WTC11 (cell line): ENCODE results near the gene TATDN2. TPM values are rescaled to one million over a fixed set of nuclear protein-coding genes. Genes with fewer than 3 reads are reported as not detected.

Experiments used
- ATAC-seq: fragments of 200-7000 bp; cut with Tn5 transposase; 2 replicates; pipeline ENCODE4 v1.10.0; 2021; ENCODE audit warnings: mild to moderate bottlenecking, moderate library complexity
- CTCF ChIA-PET: fragments of 300-600 bp; sonication (Branson Sonifier 250); formaldehyde crosslinking; loops from one replicate; lab custom pipeline; 2021; ENCODE audit warnings: antibody characterized with exemption; lab: Charles Lee
- POLR2A ChIA-PET: fragments of 350-600 bp; sonication (Branson Sonifier 250); formaldehyde crosslinking; loops from one replicate; lab custom pipeline; 2021; ENCODE audit warnings: antibody characterized with exemption; lab: Charles Lee
- DNase-seq: peaks from one replicate; pipeline ENCODE4 v3.0.0; 2021; ENCODE audit warnings: low spot score
- H3K27ac Mint-ChIP-seq: 2 replicates; pipeline ENCODE4 v1.8.0; 2021; ENCODE audit warnings: mixed read lengths
- H3K27me3 Mint-ChIP-seq: 2 replicates; pipeline ENCODE4 v1.8.0; 2021; ENCODE audit warnings: low read depth, mild to moderate bottlenecking, moderate library complexity, mixed read lengths
- H3K36me3 Mint-ChIP-seq: 2 replicates; pipeline ENCODE4 v1.8.0; 2021; ENCODE audit warnings: mixed read lengths
- H3K4me1 Mint-ChIP-seq: 2 replicates; pipeline ENCODE4 v1.8.0; 2022; ENCODE audit warnings: mixed read lengths
- H3K4me3 Mint-ChIP-seq: 2 replicates; pipeline ENCODE4 v1.8.0; 2021; ENCODE audit warnings: mild to moderate bottlenecking, moderate library complexity, mixed read lengths
- H3K9me3 Mint-ChIP-seq: 2 replicates; pipeline ENCODE4 v1.8.0; 2021; ENCODE audit warnings: mixed read lengths
- ATF1 ChIP-seq: sonication (generic); formaldehyde crosslinking; IDR thresholded peaks from 2 replicates; pipeline ENCODE4 v1.8.1; 2023; ENCODE audit warnings: mild to moderate bottlenecking, moderate library complexity, missing genetic modification reagents
- ATF3 ChIP-seq: sonication (generic); formaldehyde crosslinking; conservative IDR thresholded peaks from 2 replicates; pipeline ENCODE4 v1.8.1; 2022; ENCODE audit warnings: mild to moderate bottlenecking, missing genetic modification reagents
- CBFB ChIP-seq: sonication (generic); formaldehyde crosslinking; IDR thresholded peaks from 2 replicates; pipeline ENCODE4 v1.8.1; 2022; ENCODE audit warnings: mild to moderate bottlenecking, low read depth, missing genetic modification reagents
- CDX4 ChIP-seq: fragments of 250-450 bp; sonication (Bioruptor Pico); IDR thresholded peaks from 2 replicates; pipeline ENCODE4 v1.9.0; 2021; ENCODE audit warnings: moderate library complexity, mild to moderate bottlenecking, inconsistent platforms, borderline replicate concordance
- E2F4 ChIP-seq: sonication (generic); formaldehyde crosslinking; IDR thresholded peaks from 2 replicates; pipeline ENCODE4 v1.8.1; 2022; ENCODE audit warnings: low read depth, mild to moderate bottlenecking, moderate library complexity, missing genetic modification reagents, borderline replicate concordance
- HMGA2 ChIP-seq: fragments of 250-450 bp; sonication (Bioruptor Pico); IDR thresholded peaks from 2 replicates; pipeline ENCODE4 v1.4.0; 2021; ENCODE audit warnings: mild to moderate bottlenecking, moderate library complexity
- JAZF1 ChIP-seq: fragments of 250-450 bp; sonication (Bioruptor Pico); IDR thresholded peaks from 2 replicates; pipeline ENCODE4 v1.9.0; 2021; ENCODE audit warnings: moderate library complexity, mild to moderate bottlenecking, inconsistent platforms
- MXD4 ChIP-seq: fragments of 250-450 bp; sonication (Bioruptor Pico); IDR thresholded peaks from 2 replicates; pipeline ENCODE4 v1.8.0; 2021; ENCODE audit warnings: mild to moderate bottlenecking, moderate library complexity, borderline replicate concordance
- NFE2L1 ChIP-seq: sonication (generic); formaldehyde crosslinking; IDR thresholded peaks from 2 replicates; pipeline ENCODE4 v1.8.1; 2023; ENCODE audit warnings: missing genetic modification reagents
- NR3C1 ChIP-seq: sonication (generic); formaldehyde crosslinking; conservative IDR thresholded peaks from 2 replicates; pipeline ENCODE4 v1.8.1; 2023; ENCODE audit warnings: low read depth, mild to moderate bottlenecking, missing genetic modification reagents
- OVOL2 ChIP-seq: fragments of 250-450 bp; sonication (Bioruptor Pico); IDR thresholded peaks from 2 replicates; pipeline ENCODE4 v1.9.0; 2021; ENCODE audit warnings: mild to moderate bottlenecking, borderline replicate concordance
- PRDM15 ChIP-seq: sonication (generic); formaldehyde crosslinking; IDR thresholded peaks from 2 replicates; pipeline ENCODE4 v1.8.0; 2022; ENCODE audit warnings: missing genetic modification reagents
- PRRX2 ChIP-seq: fragments of 250-450 bp; sonication (Bioruptor Pico); IDR thresholded peaks from 2 replicates; pipeline ENCODE4 v1.8.0; 2021; ENCODE audit warnings: mild to moderate bottlenecking
- RORB ChIP-seq: fragments of 250-450 bp; sonication (Bioruptor Pico); IDR thresholded peaks from 2 replicates; pipeline ENCODE4 v1.9.0; 2021; ENCODE audit warnings: mild to moderate bottlenecking
- SMAD4 ChIP-seq: sonication (generic); formaldehyde crosslinking; IDR thresholded peaks from 2 replicates; pipeline ENCODE4 v1.8.0; 2022; ENCODE audit warnings: mild to moderate bottlenecking, missing genetic modification reagents
- SOX15 ChIP-seq: fragments of 250-450 bp; sonication (Bioruptor Pico); IDR thresholded peaks from 2 replicates; pipeline ENCODE4 v1.9.0; 2021; ENCODE audit warnings: mild to moderate bottlenecking
- STAT6 ChIP-seq: sonication (generic); formaldehyde crosslinking; conservative IDR thresholded peaks from 2 replicates; pipeline ENCODE4 v1.8.1; 2023; ENCODE audit warnings: mild to moderate bottlenecking, low read depth, missing genetic modification reagents, moderate library complexity
- ZNF138 ChIP-seq: sonication (generic); formaldehyde crosslinking; conservative IDR thresholded peaks from 2 replicates; pipeline ENCODE4 v1.8.1; 2022; ENCODE audit warnings: mild to moderate bottlenecking, moderate library complexity, missing genetic modification reagents
- ZNF425 ChIP-seq: fragments of 250-450 bp; sonication (Bioruptor Pico); conservative IDR thresholded peaks from 2 replicates; pipeline ENCODE4 v1.9.0; 2021; ENCODE audit warnings: mild to moderate bottlenecking
- total RNA-seq: library from RNA; stranded (reverse); gene quantifications from 3 replicates; pipeline ENCODE4 v1.2.3, GENCODE V29; 2021

The TATDN2 gene
- total RNA-seq, 1 experiment from 2014 or later = 31.7 TPM

- CTCF ChIA-PET = interaction anchor here (1.0 kb wide), 1 partner anchor 8 kb away, joined by 3 read pairs; no protein-coding TSS in a partner anchor
- no peaks in the 10 kb centered on the region for H3K27me3 Mint-ChIP-seq
- H3K4me1 Mint-ChIP-seq = peaks cover 3% of the 10 kb centered on the region
- ATAC-seq = no peak
- no peak for TF ChIP-seq ATF3 (CRISPR knock-in tag)
- H3K4me3 Mint-ChIP-seq = no peak overlapping the region
- H3K36me3 Mint-ChIP-seq = peaks cover 56% of the 10 kb centered on the region
- H3K9me3 Mint-ChIP-seq = no peaks in the 10 kb centered on the region
- no peak overlapping the region for H3K27ac Mint-ChIP-seq
- POLR2A ChIA-PET = no interaction called here
- no peak for DNase-seq
These were observed 7.6 kb downstream of the TATDN2 start for GRCh38 chr3:10255835-10256234.

GRCh38 chr3:10259036-10259435 lies 10.8 kb downstream of the TATDN2 start:
- H3K27ac Mint-ChIP-seq = no peak overlapping the region
- H3K9me3 Mint-ChIP-seq = no peaks in the 10 kb centered on the region
- no peak for ATAC-seq
- peaks cover 9% of the 10 kb centered on the region for H3K4me1 Mint-ChIP-seq
- TF ChIP-seq CDX4 (CRISPR knock-in tag) (no peak), E2F4 (CRISPR knock-in tag) (no peak), SMAD4 (CRISPR knock-in tag) (no peak), ZNF138 (CRISPR knock-in tag) (no peak)
- no peaks in the 10 kb centered on the region for H3K27me3 Mint-ChIP-seq
- CTCF ChIA-PET = no interaction called here
- no peak overlapping the region for H3K4me3 Mint-ChIP-seq
- DNase-seq = no peak
- H3K36me3 Mint-ChIP-seq = peaks cover 50% of the 10 kb centered on the region
- POLR2A ChIA-PET = no interaction called here

- Mint-ChIP-seq H3K27me3 (no peaks in the 10 kb centered on the region), H3K4me3 (no peak overlapping the region), H3K36me3 (peaks cover 52% of the 10 kb centered on the region), H3K4me1 (peaks cover 11% of the 10 kb centered on the region), H3K27ac (peak overlapping the region; percentile 48; the same call in 1 of the 2 replicates), H3K9me3 (no peaks in the 10 kb centered on the region)
- DNase-seq (no peak), ATAC-seq (no peak)
- ChIA-PET POLR2A (no interaction called here), CTCF (no interaction called here)
- no peak for TF ChIP-seq NR3C1 (CRISPR knock-in tag)
- TF ChIP-seq STAT6 (CRISPR knock-in tag) = no peak
- no peak for TF ChIP-seq MXD4 (CRISPR knock-in tag)
- TF ChIP-seq JAZF1 (CRISPR knock-in tag) = no peak
- no peak for TF ChIP-seq PRRX2
- no peak for TF ChIP-seq SOX15
These were observed 11.5 kb downstream of the TATDN2 start for GRCh38 chr3:10259798-10260197.

- no peak overlapping the region for H3K27ac Mint-ChIP-seq
- H3K4me1 Mint-ChIP-seq = peaks cover 11% of the 10 kb centered on the region
- ATAC-seq = no peak
- peaks cover 50% of the 10 kb centered on the region for H3K36me3 Mint-ChIP-seq
- no peaks in the 10 kb centered on the region for H3K9me3 Mint-ChIP-seq
- no peak for DNase-seq
- no peaks in the 10 kb centered on the region for H3K27me3 Mint-ChIP-seq
- no peak overlapping the region for H3K4me3 Mint-ChIP-seq
- ChIA-PET CTCF (interaction anchor here (1.0 kb wide), 1 partner anchor 12 kb away, joined by 3 read pairs; the partner anchor contains the start of gene TATDN2), POLR2A (interaction anchor here (0.8 kb wide), 1 partner anchor 12 kb away, joined by 3 read pairs; no protein-coding TSS in a partner anchor)
- TF ChIP-seq ATF1 (CRISPR knock-in tag) (no peak), RORB (no peak), OVOL2 (CRISPR knock-in tag) (no peak), PRDM15 (no peak), ZNF425 (CRISPR knock-in tag) (no peak), NFE2L1 (CRISPR knock-in tag) (no peak), HMGA2 (CRISPR knock-in tag) (no peak), CBFB (CRISPR knock-in tag) (no peak)
These were observed 12.0 kb downstream of the TATDN2 start for GRCh38 chr3:10260211-10260701.
